Measurements from ENCODE around the gene INPP5J. TPM values are rescaled to one million over a fixed set of nuclear protein-coding genes. Genes with fewer than 3 reads are reported as not detected.

The INPP5J gene
- total and polyA plus RNA-seq, 2 experiments from 2014 or later, result 4.8 to 14.5 TPM

GRCh38 chr22:31143038-31143437, 20.3 kb downstream of the INPP5J start:
- no peak for TF ChIP-seq ZNF331 (CRISPR knock-in tag; IDR thresholded peaks at IDR 0.05; ENCODE audit: low read depth)
- no peak for TF ChIP-seq REST (IDR thresholded peaks at IDR 0.05; ENCODE audit: unreplicated experiment)
- TF ChIP-seq POLR2AphosphoS5 (IDR thresholded peaks at IDR 0.05; ENCODE audit: low read depth), result no peak
- no peak for TF ChIP-seq CTCF (conservative IDR thresholded peaks at IDR 0.05; ENCODE audit: low read depth in 2 of 2)
- TF ChIP-seq ETS1 (IDR thresholded peaks at IDR 0.05), result no peak
- TF ChIP-seq CREB1 (CRISPR knock-in tag; IDR thresholded peaks at IDR 0.05; ENCODE audit: low read depth), result no peak
- no peak for TF ChIP-seq ZNF114 (CRISPR knock-in tag; IDR thresholded peaks at IDR 0.05)
- no peak for TF ChIP-seq ZNF462 (CRISPR knock-in tag; IDR thresholded peaks at IDR 0.05)
- TF ChIP-seq NANOG (IDR thresholded peaks at IDR 0.05; ENCODE audit: borderline replicate concordance), result no peak
- no peak for TF ChIP-seq EZH2 (IDR thresholded peaks at IDR 0.05; ENCODE audit: low read depth, unreplicated experiment)
- no peak for TF ChIP-seq STAT1 (IDR thresholded peaks at IDR 0.05; ENCODE audit: unreplicated experiment)
- TF ChIP-seq JUNB (IDR thresholded peaks at IDR 0.05; ENCODE audit: unreplicated experiment), result no peak
- no peak for TF ChIP-seq EZH2phosphoT487 (IDR thresholded peaks at IDR 0.05; ENCODE audit: unreplicated experiment)
- DNase-seq (ENCODE audit: low spot score), result no peak
- peaks cover 14% of the 10 kb centered on the region for H3K27me3 Mint-ChIP-seq (ENCODE audit: insufficient read depth, low read depth, poor library complexity)

More at GRCh38 chr22:31143038-31143437, 20.3 kb downstream of the INPP5J start:
- Mint-ChIP-seq H3K36me3 (ENCODE audit: low read depth) (peaks cover 4% of the 10 kb centered on the region; the same call in 1 of the 3 replicates), H3K27ac (no peak overlapping the region), H3K4me3 (no peak overlapping the region), H3K4me1 (peaks cover 16% of the 10 kb centered on the region), H3K9me3 (peaks cover 29% of the 10 kb centered on the region)
- Histone ChIP-seq H3K27me3 (ENCODE audit: insufficient read depth) (no peaks in the 10 kb centered on the region), H3K4me1 (ENCODE audit: insufficient read depth) (peaks cover 21% of the 10 kb centered on the region), H3K27ac (ENCODE audit: low read depth) (no peak overlapping the region), H2AFZ (no peak overlapping the region), H3K79me2 (replicated peaks; ENCODE audit: insufficient read depth) (peaks cover 20% of the 10 kb centered on the region), H3F3A (replicated peaks; ENCODE audit: low read depth) (no peaks in the 10 kb centered on the region), H4K20me1 (replicated peaks; ENCODE audit: insufficient read depth) (peaks cover 6% of the 10 kb centered on the region; the same call in 1 of the 2 replicates), H3K36me3 (ENCODE audit: insufficient read depth) (no peaks in the 10 kb centered on the region), H3K9me2 (ENCODE audit: insufficient read depth) (no peaks in the 10 kb centered on the region), H3K4me2 (no peak overlapping the region), H3K4me3 (no peak overlapping the region)
- ATAC-seq, result no peak

Measured in GM23338 (cell line).